Measurements from ENCODE around the gene RNF5. TPM values are rescaled to one million over a fixed set of nuclear protein-coding genes. Genes with fewer than 3 reads are reported as not detected.
A peak's percentile ranks its signal among the peaks of the same experiment; 100 is the strongest.

Gene RNF5
- total and polyA plus RNA-seq, 2 of the 4 experiments (the other 2 are of a cell fraction): 18.8 to 41.4 TPM

- DNase-seq: no peak
- CTCF ChIA-PET: no interaction called here
- H3K4me2 ChIP-seq (ENCODE audit: low read depth, low read length): peak overlapping the region; percentile 85
- H2BK20ac ChIP-seq (ENCODE audit: low read depth, low read length): 0 out of 2 replicates have a peak overlapping the region, but pooled peaks have one; percentile 1
- peak overlapping the region; percentile 88 for H2AK9ac ChIP-seq (replicated peaks; ENCODE audit: low read depth, low read length, poor library complexity)
- peak overlapping the region; percentile 99 for H3K9ac ChIP-seq (ENCODE audit: low read depth, low read length)
- peaks cover 19% of the 10 kb centered on the region for H3K9me1 ChIP-seq (ENCODE audit: insufficient read depth, low read length)
- H3K4me3 ChIP-seq (ENCODE audit: insufficient read depth, low read depth, low read length): peak overlapping the region; percentile 75
- peak overlapping the region; percentile 99 for H3K23ac ChIP-seq (ENCODE audit: low read depth, low read length)
- in situ Hi-C loops (cut with MboI; ENCODE audit: low sequenced_read_pairs): loop anchor here (25.0 kb wide), 1 partner anchor 773 kb away; the partner anchor contains the start of genes BRD2 and HLA-DMA
- H2BK15ac ChIP-seq (ENCODE audit: low read depth, low read length): peak overlapping the region; percentile 41; the same call in 1 of the 3 replicates
- peak overlapping the region; percentile 67 for H2AFZ ChIP-seq (replicated peaks; ENCODE audit: low read length, poor library complexity)
- no peak for TF ChIP-seq FOS (IDR thresholded peaks at IDR 0.05; ENCODE audit: low read depth, low read length)
- peaks cover 19% of the 10 kb centered on the region for H3K36me3 ChIP-seq (ENCODE audit: control insufficient read depth, insufficient read depth, low read length)
- dilution Hi-C loops (cut with HindIII; ENCODE audit: low sequenced_read_pairs, unreplicated experiment): no loop called here
- peak overlapping the region; percentile 99 for H2AK5ac ChIP-seq (ENCODE audit: low read depth, low read length)
- H3K56ac ChIP-seq (ENCODE audit: extremely low read depth, insufficient read depth, low read length): peak overlapping the region; percentile 98
- H3K79me1 ChIP-seq (ENCODE audit: low read depth in 1 of 2, low read length in 2 of 2): peaks cover 21 to 65% of the 10 kb centered on the region in 2 experiments
- no TSS peak for BruUV-seq (replicated peaks)
- peak overlapping the region; percentile 96 for H4K91ac ChIP-seq (ENCODE audit: insufficient read depth, low read depth, low read length)
- 0% methylated on average over 1 of the region's 10 CpGs; no CpG with 5 or more reads in 1 of the 2 experiments for WGBS, 2 experiments (ENCODE audit: extremely low coverage in 2 of 2, insufficient read length in 1 of 2)
- H3K4ac ChIP-seq (ENCODE audit: low read depth, low read length): peak overlapping the region; percentile 97
- H4K8ac ChIP-seq (ENCODE audit: low read depth in 2 of 2, low read length in 2 of 2): peak overlapping the region; percentile 76 to 87
- H2BK120ac ChIP-seq (ENCODE audit: low read depth, low read length): peak overlapping the region; percentile 72
- H4K5ac ChIP-seq (ENCODE audit: low read depth, low read length): peak overlapping the region; percentile 65
- H3K18ac ChIP-seq (ENCODE audit: low read depth, low read length): peak overlapping the region; percentile 68
- H3K14ac ChIP-seq (replicated peaks; ENCODE audit: low read depth, low read length): peak overlapping the region; percentile 99
- POLR2A ChIA-PET (ENCODE audit: unreplicated experiment): interaction anchor here (1.8 kb wide), 1 partner anchor 12 kb away, joined by 5 read pairs; no protein-coding TSS in a partner anchor
- H3K27me3 ChIP-seq (ENCODE audit: control insufficient read depth, insufficient read depth, low read length): no peaks in the 10 kb centered on the region
- H4K20me1 ChIP-seq (ENCODE audit: insufficient read depth, low read length): no peaks in the 10 kb centered on the region
- H3K9me3 ChIP-seq (ENCODE audit: control insufficient read depth, insufficient read depth, low read length): no peaks in the 10 kb centered on the region
- peak overlapping the region; percentile 83 for H2BK5ac ChIP-seq (ENCODE audit: low read depth, low read length, poor library complexity, severe bottlenecking)
- intact Hi-C loops (cut with micrococcal nuclease): loop anchor here (5.0 kb wide), 1 partner anchor 783 kb away; no protein-coding TSS in a partner anchor
- peaks cover 12% of the 10 kb centered on the region for H3K4me1 ChIP-seq (ENCODE audit: control insufficient read depth, insufficient read depth, low read length)
- ATAC-seq (ENCODE audit: low read depth): peak; percentile 1
- peak overlapping the region; percentile 91 for H3K27ac ChIP-seq (ENCODE audit: insufficient read depth, low read length)
Measured at GRCh38 chr6:32189069-32189741, 11.0 kb downstream of the RNF5 start.

Measured in IMR-90 (cell line).